GM12874 (cell line): ENCODE data around the gene SLA2.

Experiments
- CTCF ChIP-seq: IDR thresholded peaks from 2 replicates; pipeline ENCODE4 v1.5.1; 2011; ENCODE audit warnings: low read depth, mild to moderate bottlenecking, control low read depth, low read length, moderate library complexity; ENCODE audit not compliant: insufficient read depth

The SLA2 gene

GRCh38 chr20:36632147-36632486, 13.9 kb downstream of the SLA2 start:
- TF ChIP-seq CTCF = no peak

- no peak for TF ChIP-seq CTCF
Observed at GRCh38 chr20:36631646-36632045, 14.3 kb downstream of the SLA2 start.

GRCh38 chr20:36629719-36630681, 16.0 kb downstream of the SLA2 start:
- TF ChIP-seq CTCF = no peak

GRCh38 chr20:36628076-36628475, 17.9 kb downstream of the SLA2 start:
- TF ChIP-seq CTCF = no peak

GRCh38 chr20:36624944-36625324, 21.1 kb downstream of the SLA2 start:
- TF ChIP-seq CTCF = no peak

GRCh38 chr20:36624068-36624943, 21.7 kb downstream of the SLA2 start:
- TF ChIP-seq CTCF = no peak

- no peak for TF ChIP-seq CTCF
Observed at GRCh38 chr20:36623444-36623843, 22.6 kb downstream of the SLA2 start.
